B cell (primary cell): ENCODE measurements around the gene IFNAR2. TPM values are rescaled to one million over a fixed set of nuclear protein-coding genes. Genes with fewer than 3 reads are reported as not detected.
A peak's percentile ranks its signal among the peaks of the same experiment; 100 is the strongest.

Experiments used
- ATAC-seq: fragments of 200-7000 bp; cut with Tn5 transposase; one replicate; pipeline ENCODE4 v1.10.0; 2021; ENCODE audit warnings: low read depth, mild to moderate bottlenecking, moderate number of reproducible peaks, moderate library complexity
- CTCF ChIA-PET: fragments of 350-600 bp; sonication (Branson Sonifier 250); formaldehyde crosslinking; loops from one replicate; lab custom pipeline; 2021; ENCODE audit warnings: antibody characterized with exemption, inconsistent platforms; lab: Charles Lee
- POLR2A ChIA-PET: fragments of 350-600 bp; sonication (Branson Sonifier 250); formaldehyde crosslinking; loops from one replicate; lab custom pipeline; 2021; ENCODE audit warnings: antibody characterized with exemption; lab: Charles Lee
- DNase-seq: peaks from one replicate; pipeline ENCODE4 v3.0.0; 2013
- H2AFZ ChIP-seq: 2 replicates; pipeline ENCODE4 v1.6.1; 2012; ENCODE audit warnings: mild to moderate bottlenecking, low read depth, low read length; ENCODE audit not compliant: insufficient read depth, poor library complexity, severe bottlenecking
- H3K27ac ChIP-seq, 2 donors: 1 replicate in 1 of 2; 2 replicates in 1 of 2; pipeline ENCODE4 v1.5.1; 2012 to 2013; ENCODE audit warnings: low read length in 2 of 2, mild to moderate bottlenecking in 2 of 2, moderate library complexity in 1 of 2
- H3K27me3 ChIP-seq, 4 experiments: fragments of 200-600 bp in 1 of 4; sonication (generic) in 1 of 4; replicated peaks in 1 of 4; 1 replicate in 2 of 4; 2 replicates in 2 of 4; pipeline versions ENCODE4 v1.6.1 to v1.7.0; 2013 to 2016; ENCODE audit warnings: low read length in 3 of 4, mild to moderate bottlenecking in 2 of 4, mixed read lengths in 1 of 4, moderate library complexity in 1 of 4; ENCODE audit not compliant: insufficient read depth in 4 of 4, control insufficient read depth in 3 of 4; ENCODE audit errors: control extremely low read depth in 1 of 4
- H3K36me3 ChIP-seq, 2 experiments: replicated peaks in 1 of 2; 1 replicate in 1 of 2; 2 replicates in 1 of 2; pipeline versions ENCODE4 v1.6.1 to v1.7.1; 2013; ENCODE audit warnings: low read length in 1 of 2; ENCODE audit not compliant: insufficient read depth in 2 of 2, control insufficient read depth in 1 of 2; ENCODE audit errors: control extremely low read depth in 1 of 2, extremely low read depth in 1 of 2
- H3K4me1 ChIP-seq, 2 donors: fragments of 200-600 bp in 1 of 2; sonication (generic) in 1 of 2; 1 replicate in 1 of 2; 2 replicates in 1 of 2; pipeline versions ENCODE4 v1.5.1 to v1.6.1; 2013 to 2017; ENCODE audit warnings: low read length in 2 of 2; ENCODE audit not compliant: control insufficient read depth in 2 of 2, insufficient read depth in 2 of 2
- H3K4me2 ChIP-seq: replicated peaks from 2 replicates; pipeline ENCODE3; 2012; ENCODE audit warnings: mild to moderate bottlenecking, low read depth, low read length; ENCODE audit not compliant: poor library complexity, severe bottlenecking
- H3K4me3 ChIP-seq, 5 experiments: fragments of 200-600 bp in 1 of 5; sonication (generic) in 1 of 5; 1 replicate in 3 of 5; 2 replicates in 2 of 5; pipeline versions ENCODE4 v1.5.1 to v1.7.0; 2011 to 2016; ENCODE audit warnings: low read length in 4 of 5, mild to moderate bottlenecking in 4 of 5, low read depth in 2 of 5, control low read depth in 1 of 5, moderate library complexity in 1 of 5; ENCODE audit not compliant: insufficient read depth in 1 of 5; ENCODE audit errors: control extremely low read depth in 1 of 5, extremely low read depth in 1 of 5
- H3K79me2 ChIP-seq: fragments of 200-600 bp; sonication (generic); one replicate; pipeline ENCODE4 v1.6.0; 2016; ENCODE audit warnings: low read length; ENCODE audit not compliant: control insufficient read depth, insufficient read depth
- H3K9ac ChIP-seq: fragments of 200-600 bp; sonication (generic); 2 replicates; pipeline ENCODE4 v1.6.1; 2017; ENCODE audit warnings: mild to moderate bottlenecking, low read length, moderate library complexity
- H3K9me3 ChIP-seq, 3 donors: one replicate each; pipeline versions ENCODE4 v1.6.1 to v1.7.1; 2013; ENCODE audit warnings: low read length in 2 of 3; ENCODE audit not compliant: control insufficient read depth in 2 of 3, insufficient read depth in 1 of 3; ENCODE audit errors: control extremely low read depth in 1 of 3
- H4K20me1 ChIP-seq: 2 replicates; pipeline ENCODE4 v1.6.0; 2012; ENCODE audit warnings: mild to moderate bottlenecking, low read length; ENCODE audit not compliant: insufficient read depth, control insufficient read depth, poor library complexity, severe bottlenecking
- H3K27ac Mint-ChIP-seq: one replicate; pipeline ENCODE4 v1.8.0; 2021; ENCODE audit warnings: mixed read lengths
- H3K27me3 Mint-ChIP-seq: one replicate; pipeline ENCODE4 v1.8.0; 2021; ENCODE audit warnings: mixed read lengths
- H3K4me1 Mint-ChIP-seq: one replicate; pipeline ENCODE4 v1.8.0; 2021; ENCODE audit warnings: mixed read lengths
- H3K4me3 Mint-ChIP-seq: one replicate; pipeline ENCODE4 v1.8.0; 2021; ENCODE audit warnings: mixed read lengths
- H3K9me3 Mint-ChIP-seq: one replicate; pipeline ENCODE4 v1.8.0; 2022; ENCODE audit warnings: mixed read lengths; ENCODE audit not compliant: insufficient read depth
- EZH2 ChIP-seq: IDR thresholded peaks from 2 replicates; pipeline ENCODE4 v1.6.1; 2012; ENCODE audit warnings: borderline replicate concordance, low read depth, mild to moderate bottlenecking, moderate library complexity, low read length; ENCODE audit not compliant: insufficient read depth, poor library complexity, severe bottlenecking
- WGBS: methylation state at CpG from one replicate; pipeline ENCODE4 v1.1.5; 2013; ENCODE audit warnings: missing lambda C conversion rate; ENCODE audit not compliant: insufficient coverage; 5-methylcytosine and 5-hydroxymethylcytosine counted together
- intact Hi-C: fragments of 100-400 bp; cut with micrococcal nuclease; formaldehyde crosslinking; loops from one replicate; pipeline ENCODE4 v1.10.0; 2022
- polyA plus RNA-seq: library from polyadenylated mRNA; depleted of rRNA; stranded (reverse); fragments of >200 nt; gene quantifications from 2 replicates; pipeline ENCODE4 v1.2.3, GENCODE V29; 2012
- total RNA-seq, 2 donors: library from RNA; stranded (reverse); fragments of 120-200 nt in 1 of 2; gene quantifications; 1 replicate in 1 of 2; 2 replicates in 1 of 2; pipeline versions ENCODE4 v1.2.3 to v1.2.4, GENCODE V29; 2013 to 2022
- TF ChIP-seq, protein P1 (sequence below): fragments of 200-600 bp; IDR thresholded peaks from one replicate; pipeline ENCODE4 v1.8.0; 2022; ENCODE audit warnings: antibody characterized with exemption, mild to moderate bottlenecking

IFNAR2 gene
- total and polyA plus RNA-seq, 2 donors (not counting 1 experiment from before 2014, with no cell fraction given) = 33.0 to 45.0 TPM

DNA sequence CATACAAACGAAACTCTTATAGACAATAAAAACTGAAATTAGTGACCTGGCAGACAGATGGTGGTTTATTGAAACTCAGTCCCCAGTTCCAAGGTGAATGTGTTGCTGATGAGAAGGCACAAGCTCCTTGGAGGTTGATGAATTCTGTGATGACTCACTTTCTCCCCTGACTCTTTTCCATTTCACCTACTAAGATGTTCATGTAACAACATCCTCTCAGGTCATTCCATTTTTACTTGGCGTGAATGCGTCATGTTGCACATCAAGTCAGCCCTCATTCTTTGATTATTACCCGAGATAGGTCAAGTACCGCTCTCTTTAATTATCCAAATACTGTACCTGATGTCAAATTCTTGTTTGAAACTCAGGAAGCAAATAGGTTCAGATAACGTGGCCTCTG is 26.3 kb downstream of the IFNAR2 start:
- intact Hi-C loops = no loop called here
- H3K79me2 ChIP-seq = peaks cover 2% of the 10 kb centered on the region
- Mint-ChIP-seq H3K27me3 (no peaks in the 10 kb centered on the region), H3K4me1 (peaks cover 13% of the 10 kb centered on the region), H3K4me3 (no peak overlapping the region), H3K9me3 (no peaks in the 10 kb centered on the region), H3K27ac (peak overlapping the region; percentile 65)
- H4K20me1 ChIP-seq = peaks cover 14% of the 10 kb centered on the region
- peaks cover 0 to 14% (median 4%) of the 10 kb centered on the region in 3 donors for H3K9me3 ChIP-seq
- no peak overlapping the region for H2AFZ ChIP-seq
- H3K4me1 ChIP-seq = no peaks in the 10 kb centered on the region
- H3K36me3 ChIP-seq = peaks cover 28 to 76% of the 10 kb centered on the region in 2 experiments
- POLR2A ChIA-PET = no interaction called here
- no peaks in the 10 kb centered on the region for H3K27me3 ChIP-seq
- 94% methylated on average over 4 of the region's 6 CpGs for WGBS
- H3K4me2 ChIP-seq = no peak overlapping the region
- no peak for TF ChIP-seq EZH2
- TF ChIP-seq, protein P1, sequence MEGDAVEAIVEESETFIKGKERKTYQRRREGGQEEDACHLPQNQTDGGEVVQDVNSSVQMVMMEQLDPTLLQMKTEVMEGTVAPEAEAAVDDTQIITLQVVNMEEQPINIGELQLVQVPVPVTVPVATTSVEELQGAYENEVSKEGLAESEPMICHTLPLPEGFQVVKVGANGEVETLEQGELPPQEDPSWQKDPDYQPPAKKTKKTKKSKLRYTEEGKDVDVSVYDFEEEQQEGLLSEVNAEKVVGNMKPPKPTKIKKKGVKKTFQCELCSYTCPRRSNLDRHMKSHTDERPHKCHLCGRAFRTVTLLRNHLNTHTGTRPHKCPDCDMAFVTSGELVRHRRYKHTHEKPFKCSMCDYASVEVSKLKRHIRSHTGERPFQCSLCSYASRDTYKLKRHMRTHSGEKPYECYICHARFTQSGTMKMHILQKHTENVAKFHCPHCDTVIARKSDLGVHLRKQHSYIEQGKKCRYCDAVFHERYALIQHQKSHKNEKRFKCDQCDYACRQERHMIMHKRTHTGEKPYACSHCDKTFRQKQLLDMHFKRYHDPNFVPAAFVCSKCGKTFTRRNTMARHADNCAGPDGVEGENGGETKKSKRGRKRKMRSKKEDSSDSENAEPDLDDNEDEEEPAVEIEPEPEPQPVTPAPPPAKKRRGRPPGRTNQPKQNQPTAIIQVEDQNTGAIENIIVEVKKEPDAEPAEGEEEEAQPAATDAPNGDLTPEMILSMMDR = no peak
- DNase-seq = no peak
- CTCF ChIA-PET = interaction anchor here (0.9 to 1.5 kb wide), 4 partner anchors 17 to 188 kb away, joined by 3 to 6 read pairs (median 4); no protein-coding TSS in a partner anchor
- no peak overlapping the region for H3K4me3 ChIP-seq
- no peak overlapping the region for H3K27ac ChIP-seq
- ATAC-seq = no peak
- no peak overlapping the region for H3K9ac ChIP-seq

DNA sequence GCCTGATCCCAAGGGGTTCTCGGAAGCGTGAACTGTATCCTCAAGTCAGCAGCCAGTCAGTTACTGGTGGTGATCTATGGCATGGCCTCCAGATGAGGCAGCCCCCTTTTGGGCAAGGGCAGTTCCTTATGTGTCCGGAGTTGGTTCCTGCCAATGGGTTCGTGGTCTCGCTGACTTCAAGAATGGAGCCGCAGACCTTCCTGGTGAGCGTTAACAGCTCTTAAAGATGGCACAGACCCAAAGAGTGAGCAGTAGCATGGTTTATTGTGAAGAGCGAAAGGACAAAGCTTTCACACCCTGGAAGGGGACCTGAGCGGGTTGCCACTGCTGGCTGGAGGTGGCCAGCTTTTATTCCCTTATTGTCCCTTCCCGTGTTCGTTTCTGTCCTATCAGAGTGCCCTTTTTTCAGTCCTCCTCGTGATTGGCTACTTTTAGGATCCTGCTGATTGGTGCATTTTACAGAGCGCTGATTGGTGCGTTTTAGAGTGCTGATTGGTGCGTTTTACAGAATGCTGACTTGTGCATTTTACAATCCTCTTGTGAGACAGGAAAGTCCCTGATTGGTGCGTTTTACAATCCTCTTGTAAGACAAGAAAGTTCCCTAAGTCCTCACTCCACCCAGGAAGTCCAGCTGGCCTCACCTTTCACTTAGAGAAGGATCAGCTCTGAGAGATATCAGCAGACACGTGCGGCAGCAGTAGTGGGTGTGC is 27.5 kb downstream of the IFNAR2 start:
- H3K27me3 Mint-ChIP-seq = no peaks in the 10 kb centered on the region
- peaks cover 21% of the 10 kb centered on the region for H3K4me1 Mint-ChIP-seq
- Histone ChIP-seq H3K4me2 (no peak overlapping the region), H3K27ac (peak overlapping the region in 1 of 2 donors; percentile 3), H4K20me1 (peaks cover 9% of the 10 kb centered on the region), H3K79me2 (no peaks in the 10 kb centered on the region), H3K4me3 (no peak overlapping the region), H3K27me3 (no peaks in the 10 kb centered on the region), H3K9me3 (peaks cover 0 to 14% (median 4%) of the 10 kb centered on the region in 3 donors), H3K36me3 (peaks cover 21 to 69% of the 10 kb centered on the region in 2 experiments), H3K9ac (no peak overlapping the region), H2AFZ (no peak overlapping the region), H3K4me1 (peaks cover 4 to 8% of the 10 kb centered on the region in 2 donors)
- no peaks in the 10 kb centered on the region for H3K9me3 Mint-ChIP-seq
- 91% methylated on average over 16 of the region's 18 CpGs for WGBS
- TF ChIP-seq EZH2 = no peak
- ChIA-PET POLR2A (interaction anchor here (0.6 kb wide), 1 partner anchor 285 kb away, joined by 3 read pairs; the partner anchor contains the start of gene SON), CTCF (interaction anchor here (1.5 kb wide), 1 partner anchor 187 kb away, joined by 4 read pairs; no protein-coding TSS in a partner anchor)
- no peak overlapping the region for H3K27ac Mint-ChIP-seq
- DNase-seq (no peak), ATAC-seq (no peak)
- H3K4me3 Mint-ChIP-seq = no peak overlapping the region
- intact Hi-C loops = no loop called here
